Adipocyte (in vitro differentiated cells): ENCODE results near the gene ALOX15.
"Not testable (repeated sequence)": the region's sequence is repeated elsewhere in the genome, so short reads cannot be mapped to it uniquely, and the experiment has no call there.

Experiments used
- DNase-seq: peaks from one replicate; pipeline ENCODE4 v3.0.0-alpha.2; 2015; ENCODE audit warnings: low read depth
- H3K27me3 ChIP-seq: replicated peaks from 2 replicates; pipeline ENCODE4 v1.7.0; 2013; ENCODE audit warnings: mild to moderate bottlenecking, low read length, moderate library complexity; ENCODE audit not compliant: control insufficient read depth, insufficient read depth
- H3K36me3 ChIP-seq: 2 replicates; pipeline ENCODE4 v1.7.0; 2013; ENCODE audit warnings: low read length, mild to moderate bottlenecking, moderate library complexity; ENCODE audit not compliant: control insufficient read depth, insufficient read depth, severe bottlenecking
- H3K4me1 ChIP-seq: 2 replicates; pipeline ENCODE4 v1.7.0; 2013; ENCODE audit warnings: mild to moderate bottlenecking, low read length, moderate library complexity; ENCODE audit not compliant: control insufficient read depth, insufficient read depth
- H3K4me3 ChIP-seq: 2 replicates; pipeline ENCODE4 v1.7.0; 2013; ENCODE audit warnings: mild to moderate bottlenecking, low read length, moderate library complexity
- H3K9ac ChIP-seq: 2 replicates; pipeline ENCODE4 v1.7.0; 2013; ENCODE audit warnings: mild to moderate bottlenecking, low read length, moderate library complexity
- H3K9me3 ChIP-seq: 2 replicates; pipeline ENCODE4 v1.7.0; 2013; ENCODE audit warnings: mild to moderate bottlenecking, low read length, moderate library complexity; ENCODE audit not compliant: control insufficient read depth

The ALOX15 gene

GRCh38 chr17:4645642-4646041 is 4.2 kb upstream of the ALOX15 start:
- Histone ChIP-seq H3K9ac (no peak overlapping the region), H3K9me3 (peaks cover 5% of the 10 kb centered on the region), H3K4me3 (no peak overlapping the region), H3K27me3 (peaks cover 39% of the 10 kb centered on the region), H3K36me3 (no peaks in the 10 kb centered on the region), H3K4me1 (peaks cover 12% of the 10 kb centered on the region)
- no peak for DNase-seq

- Histone ChIP-seq H3K9ac (no peak overlapping the region), H3K4me1 (peaks cover 6% of the 10 kb centered on the region), H3K27me3 (peaks cover 39% of the 10 kb centered on the region), H3K36me3 (no peaks in the 10 kb centered on the region), H3K4me3 (no peak overlapping the region), H3K9me3 (peaks cover 5% of the 10 kb centered on the region)
- DNase-seq: no peak
Measured at GRCh38 chr17:4643676-4644075, 2.2 kb upstream of the ALOX15 start.

- H3K4me1 ChIP-seq: no peaks in the 10 kb centered on the region
- DNase-seq: no peak
- no peak overlapping the region for H3K9ac ChIP-seq
- peaks cover 41% of the 10 kb centered on the region for H3K27me3 ChIP-seq
- no peak overlapping the region for H3K4me3 ChIP-seq
- peaks cover 5% of the 10 kb centered on the region for H3K9me3 ChIP-seq
- no peaks in the 10 kb centered on the region for H3K36me3 ChIP-seq
Measured at GRCh38 chr17:4642286-4642685, 808 bp upstream of the ALOX15 start.

- H3K36me3 ChIP-seq, DNase-seq, H3K9me3 ChIP-seq, H3K9ac ChIP-seq, H3K4me3 ChIP-seq, H3K4me1 ChIP-seq: not testable (repeated sequence)
- H3K27me3 ChIP-seq: peaks cover 49% of the 10 kb centered on the region
Measured at GRCh38 chr17:4640569-4641188, 799 bp downstream of the ALOX15 start.

GRCh38 chr17:4639301-4640059 is 2.0 kb downstream of the ALOX15 start:
- not testable (repeated sequence) for H3K9ac ChIP-seq, H3K9me3 ChIP-seq, H3K4me3 ChIP-seq, H3K36me3 ChIP-seq, H3K4me1 ChIP-seq
- peaks cover 42% of the 10 kb centered on the region for H3K27me3 ChIP-seq
- peak; percentile 27 for DNase-seq

- H3K27me3 ChIP-seq: peaks cover 37% of the 10 kb centered on the region
- H3K9ac ChIP-seq, H3K4me3 ChIP-seq, DNase-seq, H3K36me3 ChIP-seq, H3K4me1 ChIP-seq, H3K9me3 ChIP-seq: not testable (repeated sequence)
Measured at GRCh38 chr17:4638766-4639165, 2.7 kb downstream of the ALOX15 start.

GRCh38 chr17:4636474-4637100 is 4.9 kb downstream of the ALOX15 start:
- no peak for DNase-seq
- Histone ChIP-seq H3K36me3 (no peaks in the 10 kb centered on the region), H3K9me3 (no peaks in the 10 kb centered on the region), H3K4me3 (no peak overlapping the region), H3K9ac (no peak overlapping the region), H3K4me1 (peaks cover 5% of the 10 kb centered on the region), H3K27me3 (peaks cover 39% of the 10 kb centered on the region)

GRCh38 chr17:4635823-4636375 is 5.6 kb downstream of the ALOX15 start:
- H3K36me3 ChIP-seq: no peaks in the 10 kb centered on the region
- H3K4me1 ChIP-seq: peaks cover 5% of the 10 kb centered on the region
- no peak for DNase-seq
- H3K4me3 ChIP-seq: no peak overlapping the region
- peaks cover 36% of the 10 kb centered on the region for H3K27me3 ChIP-seq
- H3K9ac ChIP-seq: no peak overlapping the region
- no peaks in the 10 kb centered on the region for H3K9me3 ChIP-seq

- peaks cover 36% of the 10 kb centered on the region for H3K27me3 ChIP-seq
- no peaks in the 10 kb centered on the region for H3K36me3 ChIP-seq
- H3K4me1 ChIP-seq: peaks cover 5% of the 10 kb centered on the region
- H3K4me3 ChIP-seq: no peak overlapping the region
- H3K9ac ChIP-seq: no peak overlapping the region
- H3K9me3 ChIP-seq: no peaks in the 10 kb centered on the region
- no peak for DNase-seq
Measured at GRCh38 chr17:4634976-4635375, 6.5 kb downstream of the ALOX15 start.

GRCh38 chr17:4633643-4634042 is 7.8 kb downstream of the ALOX15 start:
- Histone ChIP-seq H3K9me3 (no peaks in the 10 kb centered on the region), H3K27me3 (peaks cover 36% of the 10 kb centered on the region), H3K4me3 (no peak overlapping the region), H3K9ac (no peak overlapping the region), H3K4me1 (peaks cover 5% of the 10 kb centered on the region), H3K36me3 (no peaks in the 10 kb centered on the region)
- no peak for DNase-seq

- Histone ChIP-seq H3K27me3 (peaks cover 36% of the 10 kb centered on the region), H3K9ac (no peak overlapping the region), H3K4me1 (peaks cover 5% of the 10 kb centered on the region), H3K36me3 (no peaks in the 10 kb centered on the region), H3K9me3 (no peaks in the 10 kb centered on the region), H3K4me3 (no peak overlapping the region)
- no peak for DNase-seq
Measured at GRCh38 chr17:4632581-4632920, 8.9 kb downstream of the ALOX15 start.
